ENCODE results near the gene CNNM2.

DNA sequence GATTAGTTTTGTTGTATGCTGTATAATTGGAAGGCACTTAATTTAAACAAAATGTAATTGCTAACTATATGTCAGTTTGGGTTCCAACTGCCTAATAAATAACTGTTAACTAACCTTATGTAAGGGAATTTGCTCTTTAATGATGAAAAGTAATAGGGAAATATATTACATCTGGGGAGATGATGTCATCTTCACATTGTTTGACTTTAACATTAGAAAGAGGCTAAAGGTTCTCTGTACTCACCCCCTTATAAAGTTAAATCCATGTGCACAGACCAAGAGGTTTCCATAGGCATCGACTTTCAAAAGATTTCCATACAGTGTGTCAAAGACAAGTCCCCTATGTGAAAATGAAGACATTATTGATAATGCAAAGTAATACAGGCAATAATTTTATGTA is 187.4 kb downstream of the CNNM2 start:
- TF ChIP-seq, protein P1, sequence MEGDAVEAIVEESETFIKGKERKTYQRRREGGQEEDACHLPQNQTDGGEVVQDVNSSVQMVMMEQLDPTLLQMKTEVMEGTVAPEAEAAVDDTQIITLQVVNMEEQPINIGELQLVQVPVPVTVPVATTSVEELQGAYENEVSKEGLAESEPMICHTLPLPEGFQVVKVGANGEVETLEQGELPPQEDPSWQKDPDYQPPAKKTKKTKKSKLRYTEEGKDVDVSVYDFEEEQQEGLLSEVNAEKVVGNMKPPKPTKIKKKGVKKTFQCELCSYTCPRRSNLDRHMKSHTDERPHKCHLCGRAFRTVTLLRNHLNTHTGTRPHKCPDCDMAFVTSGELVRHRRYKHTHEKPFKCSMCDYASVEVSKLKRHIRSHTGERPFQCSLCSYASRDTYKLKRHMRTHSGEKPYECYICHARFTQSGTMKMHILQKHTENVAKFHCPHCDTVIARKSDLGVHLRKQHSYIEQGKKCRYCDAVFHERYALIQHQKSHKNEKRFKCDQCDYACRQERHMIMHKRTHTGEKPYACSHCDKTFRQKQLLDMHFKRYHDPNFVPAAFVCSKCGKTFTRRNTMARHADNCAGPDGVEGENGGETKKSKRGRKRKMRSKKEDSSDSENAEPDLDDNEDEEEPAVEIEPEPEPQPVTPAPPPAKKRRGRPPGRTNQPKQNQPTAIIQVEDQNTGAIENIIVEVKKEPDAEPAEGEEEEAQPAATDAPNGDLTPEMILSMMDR (IDR thresholded peaks at IDR 0.05), result no peak
- TF ChIP-seq POLR2A (IDR thresholded peaks at IDR 0.05), result no peak
